Gastrocnemius medialis (tissue), 4 donors: ENCODE measurements around the gene TMEM168. TPM values are rescaled to one million over a fixed set of nuclear protein-coding genes. Genes with fewer than 3 reads are reported as not detected.

Source experiments
- ATAC-seq, 2 donors: fragments of 150-250 bp; one replicate each; pipeline ENCODE4 v1.9.1; 2016
- DNase-seq, 2 donors: peaks; one replicate each; pipeline ENCODE4 v3.0.0-alpha.2; 2019
- H3K27ac ChIP-seq, 4 donors: fragments of 200-600 bp; sonication (generic); 1 replicate in 1 of 4; 2 replicates in 3 of 4; pipeline ENCODE4 v1.5.1; 2016 to 2018; ENCODE audit warnings: mild to moderate bottlenecking in 2 of 4, moderate library complexity in 1 of 4
- H3K27me3 ChIP-seq, 3 donors: fragments of 200-600 bp; sonication (generic) in 2 of 3; 1 replicate in 1 of 3; 2 replicates in 2 of 3; pipeline versions ENCODE4 v1.5.1 to v1.6.0; 2016 to 2019; ENCODE audit warnings: mild to moderate bottlenecking in 1 of 3, moderate library complexity in 1 of 3
- H3K36me3 ChIP-seq, 2 donors: fragments of 200-600 bp; sonication (generic) in 1 of 2; one replicate each; pipeline ENCODE4 v1.5.1; 2017 to 2018
- H3K4me1 ChIP-seq, 2 donors: fragments of 200-600 bp; sonication (generic) in 1 of 2; one replicate each; pipeline ENCODE4 v1.5.1; 2016 to 2017; ENCODE audit warnings: mild to moderate bottlenecking in 2 of 2
- H3K4me3 ChIP-seq, 4 donors: fragments of 200-600 bp; sonication (generic) in 3 of 4; 1 replicate in 1 of 4; 2 replicates in 3 of 4; pipeline ENCODE4 v1.5.1; 2016 to 2019; ENCODE audit warnings: mild to moderate bottlenecking in 2 of 4
- H3K9me3 ChIP-seq, 3 donors: fragments of 200-600 bp; sonication (generic) in 2 of 3; 1 replicate in 1 of 3; 2 replicates in 2 of 3; pipeline ENCODE4 v1.5.1; 2016 to 2019
- CTCF ChIP-seq, 5 experiments: fragments of 450-650 bp in 3 of 5; fragments of 200-600 bp in 2 of 5; sonication (generic) in 2 of 5; IDR thresholded peaks in 4 of 5; conservative IDR thresholded peaks in 1 of 5; 1 replicate in 4 of 5; 2 replicates in 1 of 5; pipeline ENCODE4 v1.5.1; 2016 to 2019; ENCODE audit warnings: antibody characterized with exemption in 5 of 5, mild to moderate bottlenecking in 3 of 5, moderate library complexity in 3 of 5
- POLR2A ChIP-seq, 2 donors: fragments of 450-650 bp; IDR thresholded peaks; one replicate each; pipeline ENCODE4 v1.6.1; 2017; ENCODE audit warnings: antibody characterized with exemption in 2 of 2, mild to moderate bottlenecking in 2 of 2, moderate library complexity in 2 of 2
- in situ Hi-C, 4 donors: fragments of 200-750 bp; cut with MboI; loops; one replicate each; pipeline versions ENCODE4 v1.15.0 to v1.8.0; 2017; ENCODE audit warnings: low sequenced_read_pairs in 4 of 4
- intact Hi-C: fragments of 100-400 bp; cut with DNase I; formaldehyde crosslinking; loops from one replicate; pipeline ENCODE4 v1.15.1; 2023; ENCODE audit warnings: low total_unique reads
- total RNA-seq, 4 donors: library from RNA; depleted of rRNA; stranded (reverse); fragments of >200 nt; gene quantifications; one replicate each; pipeline versions ENCODE4 v1.1.0 to v1.2.3, GENCODE V29; 2016

The TMEM168 gene
- total RNA-seq, 4 donors from 2014 or later, result 6.0 to 10.9 (median 6.2) TPM

GRCh38 chr7:112784603-112785002, 5.6 kb downstream of the TMEM168 start:
- Histone ChIP-seq H3K27ac (no peak overlapping the region), H3K36me3 (peaks cover 0 to 9% of the 10 kb centered on the region in 2 donors), H3K27me3 (no peaks in the 10 kb centered on the region), H3K4me3 (no peak overlapping the region), H3K4me1 (peaks cover 8 to 21% of the 10 kb centered on the region in 2 donors), H3K9me3 (no peaks in the 10 kb centered on the region)
- in situ Hi-C loops, result no loop called here
- DNase-seq, result no peak
- TF ChIP-seq POLR2A (IDR thresholded peaks at IDR 0.05), result no peak
- TF ChIP-seq CTCF (IDR thresholded peaks at IDR 0.05 in 4 of 5, conservative IDR thresholded peaks at IDR 0.05 in 1 of 5), result no peak
- ATAC-seq, result no peak
- intact Hi-C loops, result no loop called here

- intact Hi-C loops, result no loop called here
- H3K36me3 ChIP-seq, result peaks cover 0 to 15% of the 10 kb centered on the region in 2 donors
- TF ChIP-seq CTCF (IDR thresholded peaks at IDR 0.05 in 4 of 5, conservative IDR thresholded peaks at IDR 0.05 in 1 of 5) (no peak), POLR2A (IDR thresholded peaks at IDR 0.05) (no peak)
- H3K27ac ChIP-seq, result no peak overlapping the region
- H3K4me3 ChIP-seq, result no peak overlapping the region
- no peak for DNase-seq
- H3K27me3 ChIP-seq, result no peaks in the 10 kb centered on the region
- H3K9me3 ChIP-seq, result no peaks in the 10 kb centered on the region
- no peak for ATAC-seq
- H3K4me1 ChIP-seq, result peaks cover 0 to 5% of the 10 kb centered on the region in 2 donors
- in situ Hi-C loops, result no loop called here
Observed at GRCh38 chr7:112782498-112782897, 7.7 kb downstream of the TMEM168 start.

- no peaks in the 10 kb centered on the region for H3K27me3 ChIP-seq
- DNase-seq, result no peak
- peaks cover 0 to 5% of the 10 kb centered on the region in 2 donors for H3K4me1 ChIP-seq
- intact Hi-C loops, result no loop called here
- in situ Hi-C loops, result no loop called here
- peaks cover 0 to 15% of the 10 kb centered on the region in 2 donors for H3K36me3 ChIP-seq
- H3K27ac ChIP-seq, result no peak overlapping the region
- H3K4me3 ChIP-seq, result no peak overlapping the region
- TF ChIP-seq POLR2A (IDR thresholded peaks at IDR 0.05) (no peak), CTCF (IDR thresholded peaks at IDR 0.05 in 4 of 5, conservative IDR thresholded peaks at IDR 0.05 in 1 of 5) (no peak)
- H3K9me3 ChIP-seq, result no peaks in the 10 kb centered on the region
- ATAC-seq, result no peak
Observed at GRCh38 chr7:112781558-112781957, 8.6 kb downstream of the TMEM168 start.

GRCh38 chr7:112781110-112781509, 9.1 kb downstream of the TMEM168 start:
- in situ Hi-C loops (no loop called here), intact Hi-C loops (no loop called here)
- Histone ChIP-seq H3K27ac (no peak overlapping the region), H3K27me3 (no peaks in the 10 kb centered on the region), H3K4me3 (no peak overlapping the region), H3K36me3 (peaks cover 0 to 15% of the 10 kb centered on the region in 2 donors), H3K4me1 (peaks cover 0 to 5% of the 10 kb centered on the region in 2 donors), H3K9me3 (no peaks in the 10 kb centered on the region)
- ATAC-seq (no peak), DNase-seq (no peak)
- TF ChIP-seq CTCF (IDR thresholded peaks at IDR 0.05 in 4 of 5, conservative IDR thresholded peaks at IDR 0.05 in 1 of 5) (no peak), POLR2A (IDR thresholded peaks at IDR 0.05) (no peak)

GRCh38 chr7:112779667-112780066, 10.5 kb downstream of the TMEM168 start:
- ATAC-seq (no peak), DNase-seq (no peak)
- Histone ChIP-seq H3K9me3 (no peaks in the 10 kb centered on the region), H3K27ac (no peak overlapping the region), H3K4me1 (peaks cover 0 to 5% of the 10 kb centered on the region in 2 donors), H3K27me3 (no peaks in the 10 kb centered on the region), H3K36me3 (peaks cover 0 to 15% of the 10 kb centered on the region in 2 donors), H3K4me3 (no peak overlapping the region)
- no peak for TF ChIP-seq CTCF (IDR thresholded peaks at IDR 0.05 in 4 of 5, conservative IDR thresholded peaks at IDR 0.05 in 1 of 5)
- TF ChIP-seq POLR2A (IDR thresholded peaks at IDR 0.05), result no peak
- in situ Hi-C loops, result no loop called here
- intact Hi-C loops, result no loop called here
